HCT116 (cell line): ENCODE results near the gene DENND2A. TPM values are rescaled to one million over a fixed set of nuclear protein-coding genes. Genes with fewer than 3 reads are reported as not detected.

Experiments used
- ATAC-seq: fragments of 200-7000 bp; cut with Tn5 transposase; 2 replicates; pipeline ENCODE4 v1.9.1; 2020; ENCODE audit warnings: mild to moderate bottlenecking, moderate library complexity
- BruUV-seq: library from RNA; stranded (reverse); fragments of 400-500 nt; replicated peaks from 2 replicates; lab custom pipeline; 2021; lab: Mats Ljungman, UMichigan
- CTCF ChIA-PET: fragments of 300-600 bp; sonication (Branson Sonifier 250); formaldehyde crosslinking; loops from one replicate; lab custom pipeline; 2021; ENCODE audit warnings: antibody characterized with exemption; lab: Charles Lee
- POLR2A ChIA-PET: fragments of 300-600, 350-600 bp; sonication (Branson Sonifier 250); formaldehyde crosslinking; loops from one replicate; lab custom pipeline; 2021; ENCODE audit warnings: antibody characterized with exemption; lab: Charles Lee
- RAD21 ChIA-PET, 2 experiments: fragments of 300-600 bp; sonication (Branson Sonifier 250); formaldehyde crosslinking; loops; one replicate each; lab custom pipeline; 2023; ENCODE audit warnings: low total read pairs in 2 of 2; ENCODE audit not compliant: uncharacterized antibody in 2 of 2, unreplicated experiment in 2 of 2, low non-redundant PET in 1 of 2; lab: Charles Lee
- DNase-seq: peaks from one replicate; pipeline ENCODE4 v3.0.0-alpha.2; 2010; ENCODE audit warnings: low read depth, low spot score
- H2AFZ ChIP-seq: fragments of 200-600 bp; shearing (Covaris generic), sonication (generic); 2 replicates; pipeline ENCODE4 v1.6.1; 2017; ENCODE audit warnings: low read depth, mixed run types, mixed read lengths, antibody characterized with exemption, low read length; ENCODE audit not compliant: poor library complexity, severe bottlenecking
- H3K27ac ChIP-seq: 2 replicates; pipeline ENCODE4 v1.5.1; 2012; ENCODE audit warnings: low read depth, low read length
- H3K27me3 ChIP-seq: fragments of 200-600 bp; sonication (generic); 2 replicates; pipeline ENCODE4 v1.6.1; 2016; ENCODE audit warnings: mixed run types, low read length, mixed read lengths; ENCODE audit not compliant: insufficient read depth
- H3K36me3 ChIP-seq, 2 experiments: fragments of 200-500 bp in 1 of 2; fragments of 200-600 bp in 1 of 2; sonication (Bioruptor generic) in 1 of 2; sonication (generic) in 1 of 2; 2 replicates each; pipeline versions ENCODE4 v1.5.1 to v1.6.1; 2014 to 2016; ENCODE audit warnings: low read length in 2 of 2, inconsistent platforms in 1 of 2, mixed read lengths in 1 of 2, mixed run types in 1 of 2; ENCODE audit not compliant: insufficient read depth in 2 of 2, control insufficient read depth in 1 of 2
- H3K4me1 ChIP-seq, 2 experiments: fragments of 200-600 bp in 1 of 2; sonication (generic) in 1 of 2; 2 replicates each; pipeline versions ENCODE4 v1.5.1 to v1.6.1; 2012 to 2017; ENCODE audit warnings: low read length in 2 of 2, inconsistent platforms in 1 of 2, mild to moderate bottlenecking in 1 of 2, mixed read lengths in 1 of 2, mixed run types in 1 of 2, moderate library complexity in 1 of 2; ENCODE audit not compliant: insufficient read depth in 2 of 2, control insufficient read depth in 1 of 2
- H3K4me2 ChIP-seq: fragments of 200-600 bp; sonication (generic); 2 replicates; pipeline ENCODE4 v1.6.1; 2017; ENCODE audit warnings: mixed run types, low read length, mixed read lengths
- H3K4me3 ChIP-seq, 2 experiments: fragments of 200-600 bp in 1 of 2; sonication (generic) in 1 of 2; replicated peaks in 1 of 2; 2 replicates each; pipeline ENCODE4 v1.5.1; 2011 to 2016; ENCODE audit warnings: low read length in 2 of 2, control low read depth in 1 of 2, low read depth in 1 of 2, mild to moderate bottlenecking in 1 of 2, mixed read lengths in 1 of 2, mixed run types in 1 of 2
- H3K79me2 ChIP-seq: fragments of 200-600 bp; sonication (generic); 2 replicates; pipeline ENCODE4 v1.6.1; 2017; ENCODE audit warnings: mild to moderate bottlenecking, mixed run types, low read length, moderate library complexity, mixed read lengths; ENCODE audit not compliant: insufficient read depth
- H3K9ac ChIP-seq: fragments of 200-600 bp; sonication (generic); 2 replicates; pipeline ENCODE4 v1.6.1; 2016; ENCODE audit warnings: low read length, mixed read lengths
- H3K9me2 ChIP-seq: fragments of 200-600 bp; sonication (generic), shearing (Covaris generic); 2 replicates; pipeline ENCODE4 v1.6.1; 2017; ENCODE audit warnings: mixed run types, mild to moderate bottlenecking, moderate library complexity; ENCODE audit not compliant: insufficient read depth
- H3K9me3 ChIP-seq, 2 experiments: fragments of 200-500 bp in 1 of 2; fragments of 200-600 bp in 1 of 2; sonication (Bioruptor generic) in 1 of 2; sonication (generic) in 1 of 2; 2 replicates each; pipeline ENCODE4 v1.6.1; 2014 to 2017; ENCODE audit warnings: low read length in 2 of 2, mixed read lengths in 2 of 2, inconsistent platforms in 1 of 2, low read depth in 1 of 2, mild to moderate bottlenecking in 1 of 2, mixed run types in 1 of 2, moderate library complexity in 1 of 2; ENCODE audit not compliant: control insufficient read depth in 1 of 2, insufficient read depth in 1 of 2
- H4K20me1 ChIP-seq: fragments of 200-600 bp; sonication (generic), shearing (Covaris generic); 2 replicates; pipeline ENCODE4 v1.6.1; 2017; ENCODE audit warnings: mixed run types, mild to moderate bottlenecking, moderate library complexity; ENCODE audit not compliant: insufficient read depth
- ATF3 ChIP-seq: IDR thresholded peaks from 2 replicates; pipeline ENCODE4 v1.6.1; 2012
- CBX3 ChIP-seq: IDR thresholded peaks from 2 replicates; pipeline ENCODE4 v1.6.1; 2012; ENCODE audit warnings: low read depth
- CEBPB ChIP-seq: IDR thresholded peaks from 2 replicates; pipeline ENCODE4 v1.6.1; 2012; ENCODE audit warnings: low read depth
- EGR1 ChIP-seq: IDR thresholded peaks from 2 replicates; pipeline ENCODE4 v1.6.1; 2012; ENCODE audit warnings: low read depth
- ELF1 ChIP-seq: IDR thresholded peaks from 2 replicates; pipeline ENCODE4 v1.6.1; 2012; ENCODE audit warnings: low read depth, borderline replicate concordance
- FOSL1 ChIP-seq: IDR thresholded peaks from 2 replicates; pipeline ENCODE4 v1.6.1; 2012; ENCODE audit warnings: low read depth
- POLR2A ChIP-seq: IDR thresholded peaks from 2 replicates; pipeline ENCODE4 v1.7.0; 2011; ENCODE audit warnings: borderline replicate concordance; ENCODE audit not compliant: insufficient read depth, insufficient read length; ENCODE audit errors: extremely low read depth
- POLR2AphosphoS5 ChIP-seq: IDR thresholded peaks from 2 replicates; pipeline ENCODE4 v1.6.1; 2011; ENCODE audit warnings: mild to moderate bottlenecking, low read depth, low read length, moderate library complexity
- SIN3A ChIP-seq: IDR thresholded peaks from 2 replicates; pipeline ENCODE4 v1.6.1; 2012; ENCODE audit warnings: low read depth
- SP1 ChIP-seq: IDR thresholded peaks from 2 replicates; pipeline ENCODE4 v1.6.1; 2012; ENCODE audit warnings: low read depth
- ZNF274 ChIP-seq: fragments of 200-500 bp; sonication (Bioruptor generic); IDR thresholded peaks from 2 replicates; pipeline ENCODE4 v1.6.1; 2014; ENCODE audit warnings: mild to moderate bottlenecking, low read depth, low read length, inconsistent platforms
- intact Hi-C: fragments of 100-400 bp; cut with micrococcal nuclease; formaldehyde crosslinking; loops from 2 replicates; pipeline ENCODE4 v1.10.0; 2022
- total RNA-seq: library from RNA; stranded (reverse); gene quantifications from one replicate; pipeline ENCODE4 v1.2.1, GENCODE V29; 2021; ENCODE audit not compliant: unreplicated experiment
- TF ChIP-seq, protein P1 (sequence below), 3 experiments: fragments of 200-600 bp in 1 of 3; sonication (generic) in 1 of 3; IDR thresholded peaks in 2 of 3; conservative IDR thresholded peaks in 1 of 3; 2 replicates each; pipeline ENCODE4 v1.5.1; 2012 to 2017; ENCODE audit warnings: low read depth in 2 of 3, low read length in 2 of 3, antibody characterized with exemption in 1 of 3, borderline replicate concordance in 1 of 3, control low read depth in 1 of 3, mild to moderate bottlenecking in 1 of 3, mixed read lengths in 1 of 3, mixed run types in 1 of 3, moderate library complexity in 1 of 3; ENCODE audit not compliant: insufficient read depth in 1 of 3

DENND2A gene
- total RNA-seq, 1 experiment from 2014 or later: 0.12 TPM

GRCh38 chr7:140640727-140641523 is at the start of gene DENND2A (continued):
- TF ChIP-seq, protein P1, sequence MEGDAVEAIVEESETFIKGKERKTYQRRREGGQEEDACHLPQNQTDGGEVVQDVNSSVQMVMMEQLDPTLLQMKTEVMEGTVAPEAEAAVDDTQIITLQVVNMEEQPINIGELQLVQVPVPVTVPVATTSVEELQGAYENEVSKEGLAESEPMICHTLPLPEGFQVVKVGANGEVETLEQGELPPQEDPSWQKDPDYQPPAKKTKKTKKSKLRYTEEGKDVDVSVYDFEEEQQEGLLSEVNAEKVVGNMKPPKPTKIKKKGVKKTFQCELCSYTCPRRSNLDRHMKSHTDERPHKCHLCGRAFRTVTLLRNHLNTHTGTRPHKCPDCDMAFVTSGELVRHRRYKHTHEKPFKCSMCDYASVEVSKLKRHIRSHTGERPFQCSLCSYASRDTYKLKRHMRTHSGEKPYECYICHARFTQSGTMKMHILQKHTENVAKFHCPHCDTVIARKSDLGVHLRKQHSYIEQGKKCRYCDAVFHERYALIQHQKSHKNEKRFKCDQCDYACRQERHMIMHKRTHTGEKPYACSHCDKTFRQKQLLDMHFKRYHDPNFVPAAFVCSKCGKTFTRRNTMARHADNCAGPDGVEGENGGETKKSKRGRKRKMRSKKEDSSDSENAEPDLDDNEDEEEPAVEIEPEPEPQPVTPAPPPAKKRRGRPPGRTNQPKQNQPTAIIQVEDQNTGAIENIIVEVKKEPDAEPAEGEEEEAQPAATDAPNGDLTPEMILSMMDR (IDR thresholded peaks at IDR 0.05 in 2 of 3, conservative IDR thresholded peaks at IDR 0.05 in 1 of 3; ENCODE audit: borderline replicate concordance in 1 of 3, insufficient read depth in 1 of 3, low read depth in 2 of 3, low read length in 2 of 3): no peak
- TF ChIP-seq POLR2A: no peak
- no peak for TF ChIP-seq SP1
- no peak for TF ChIP-seq POLR2AphosphoS5
- TF ChIP-seq SIN3A: no peak
- TF ChIP-seq, all 23 proteins: peak for 0

DNA sequence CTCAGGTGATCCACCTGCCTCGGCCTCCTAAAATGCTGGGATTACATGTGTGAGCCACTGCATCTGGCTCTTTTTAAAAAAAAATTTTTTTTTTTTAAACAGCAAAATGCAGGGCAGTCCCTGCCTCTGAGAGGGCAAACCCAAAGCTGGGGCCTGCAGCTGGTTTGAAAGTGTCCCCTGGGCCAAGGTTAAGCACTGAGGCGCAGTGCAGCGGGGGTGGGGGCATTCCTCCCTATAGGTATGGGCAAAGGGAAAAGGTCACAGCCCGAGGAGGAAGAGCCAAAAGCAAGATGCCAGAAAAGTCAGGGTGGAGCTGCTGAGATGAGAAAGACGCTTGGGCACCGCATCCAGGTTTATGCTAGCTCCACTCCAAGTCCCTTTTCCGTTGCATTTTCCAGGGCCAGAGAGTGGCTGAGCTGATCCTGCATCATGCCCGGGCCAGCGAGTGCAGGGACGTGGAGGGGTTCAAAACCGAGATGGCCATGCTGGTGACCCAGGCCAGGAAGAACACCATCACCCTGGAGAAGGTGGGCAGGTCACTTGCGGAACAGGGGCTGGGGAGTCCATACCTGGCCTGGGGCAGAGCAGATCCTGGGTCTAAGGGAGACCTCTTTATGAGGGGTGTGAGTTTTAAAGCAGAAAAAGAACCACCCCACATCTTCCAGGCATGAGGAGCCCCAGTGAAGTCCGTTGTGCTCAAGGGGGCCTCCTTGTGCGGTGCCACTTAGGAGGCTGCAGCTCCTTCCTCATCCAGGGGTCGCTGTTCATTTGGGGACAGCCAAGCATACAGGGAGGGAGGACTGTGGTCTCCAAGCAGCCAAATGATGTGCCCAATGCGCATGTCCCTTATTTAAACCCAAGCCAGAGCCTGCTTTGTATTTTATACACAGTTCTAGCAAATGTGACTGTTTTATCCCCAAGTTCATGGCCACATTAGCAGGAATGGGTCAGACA is 48.9 kb upstream of the DENND2A start:
- TF ChIP-seq EGR1 (no peak), SP1 (no peak), FOSL1 (no peak), ATF3 (no peak), CEBPB (no peak), ELF1 (no peak), ZNF274 (no peak), CBX3 (no peak)
- TF ChIP-seq, all 23 proteins: peak for 0
- no peaks in the 10 kb centered on the region for H4K20me1 ChIP-seq
- no peak overlapping the region for H2AFZ ChIP-seq
- H3K79me2 ChIP-seq: no peaks in the 10 kb centered on the region
- no peaks in the 10 kb centered on the region for H3K27me3 ChIP-seq
- no peak for ATAC-seq
- BruUV-seq: no TSS peak
- no peaks in the 10 kb centered on the region for H3K9me2 ChIP-seq
- intact Hi-C loops: no loop called here
- RAD21 ChIA-PET: no interaction called here
- no peak for DNase-seq
- H3K9ac ChIP-seq: no peak overlapping the region
- peaks cover 0 to 4% of the 10 kb centered on the region in 2 experiments; a peak in 1 of 4 replicates for H3K36me3 ChIP-seq
- no peak overlapping the region for H3K4me3 ChIP-seq
- no peaks in the 10 kb centered on the region for H3K9me3 ChIP-seq
- no peak overlapping the region for H3K4me2 ChIP-seq
- H3K4me1 ChIP-seq: no peaks in the 10 kb centered on the region
- POLR2A ChIA-PET: no interaction called here
- H3K27ac ChIP-seq: no peak overlapping the region
- CTCF ChIA-PET: no interaction called here
